SH-SY5Y (cell line): ENCODE data around the gene PRR7.

Experiments used
- GATA2 ChIP-seq: IDR thresholded peaks from 2 replicates; pipeline ENCODE4 v1.6.1; 2011; ENCODE audit warnings: mild to moderate bottlenecking, low read depth, low read length
- GATA3 ChIP-seq: IDR thresholded peaks from 2 replicates; pipeline ENCODE4 v1.6.1; 2011; ENCODE audit warnings: low read depth, mild to moderate bottlenecking, low read length, moderate library complexity

- TF ChIP-seq GATA2 (no peak), GATA3 (no peak)
Observed at GRCh38 chr5:177453852-177454396, 7.3 kb downstream of the PRR7 start.
